Stimulated activated CD8-positive, alpha-beta memory T cell treated with anti-CD3 and anti-CD28 coated beads, Interleukin-4, amount 100 ng/mL, for 48 hours (primary cell): Measurements from ENCODE around the gene FHOD3.
"Not testable (repeated sequence)": the region's sequence is repeated elsewhere in the genome, so short reads cannot be mapped to it uniquely, and the experiment has no call there.

Experiments used
- DNase-seq: peaks from one replicate; pipeline ENCODE4 v3.0.0-alpha.2; 2020

Gene FHOD3

GRCh38 chr18:36455931-36456330 is 158.4 kb downstream of the FHOD3 start:
- DNase-seq = no peak

GRCh38 chr18:36456622-36457021 is 159.1 kb downstream of the FHOD3 start:
- no peak for DNase-seq

GRCh38 chr18:36457683-36458082 is 160.2 kb downstream of the FHOD3 start:
- no peak for DNase-seq

- no peak for DNase-seq
These were observed 160.8 kb downstream of the FHOD3 start for GRCh38 chr18:36458306-36458705.

GRCh38 chr18:36459203-36459602 is 161.7 kb downstream of the FHOD3 start:
- DNase-seq = no peak

GRCh38 chr18:36459786-36460185 is 162.3 kb downstream of the FHOD3 start:
- no peak for DNase-seq

GRCh38 chr18:36460324-36460850 is 162.9 kb downstream of the FHOD3 start:
- no peak for DNase-seq

GRCh38 chr18:36460854-36461253 is 163.3 kb downstream of the FHOD3 start:
- DNase-seq = no peak

GRCh38 chr18:36461551-36461987 is 164.1 kb downstream of the FHOD3 start:
- no peak for DNase-seq

GRCh38 chr18:36463516-36463915 is 166.0 kb downstream of the FHOD3 start:
- not testable (repeated sequence) for DNase-seq

GRCh38 chr18:36464126-36464651 is 166.7 kb downstream of the FHOD3 start:
- DNase-seq = no peak

GRCh38 chr18:36465276-36465675 is 167.8 kb downstream of the FHOD3 start:
- no peak for DNase-seq

GRCh38 chr18:36465970-36466369 is 168.5 kb downstream of the FHOD3 start:
- DNase-seq = no peak

GRCh38 chr18:36467614-36468013 is 170.1 kb downstream of the FHOD3 start:
- no peak for DNase-seq

GRCh38 chr18:36468161-36468560 is 170.6 kb downstream of the FHOD3 start:
- DNase-seq = no peak

GRCh38 chr18:36469461-36469860 is 171.9 kb downstream of the FHOD3 start:
- DNase-seq = no peak

- no peak for DNase-seq
These were observed 173.4 kb downstream of the FHOD3 start for GRCh38 chr18:36470896-36471295.

GRCh38 chr18:36471393-36471792 is 173.9 kb downstream of the FHOD3 start:
- no peak for DNase-seq

- no peak for DNase-seq
These were observed 178.9 kb downstream of the FHOD3 start for GRCh38 chr18:36476433-36476832.

- no peak for DNase-seq
These were observed 180.3 kb downstream of the FHOD3 start for GRCh38 chr18:36477776-36478175.

GRCh38 chr18:36481201-36481657 is 183.7 kb downstream of the FHOD3 start:
- DNase-seq = no peak

- no peak for DNase-seq
These were observed 184.4 kb downstream of the FHOD3 start for GRCh38 chr18:36481935-36482334.

- no peak for DNase-seq
These were observed 187.1 kb downstream of the FHOD3 start for GRCh38 chr18:36484591-36484990.

- DNase-seq = no peak
These were observed 188.3 kb downstream of the FHOD3 start for GRCh38 chr18:36485772-36486171.

GRCh38 chr18:36488131-36488530 is 190.6 kb downstream of the FHOD3 start:
- no peak for DNase-seq
